OCI-LY3 (cell line): ENCODE measurements around the gene CST4.
"Not testable (repeated sequence)": the region's sequence is repeated elsewhere in the genome, so short reads cannot be mapped to it uniquely, and the experiment has no call there.

ENCODE experiments used
- H2AFZ ChIP-seq: fragments of 200-600, 300-600 bp; shearing (Covaris generic); 2 replicates; pipeline ENCODE4 v1.6.0; 2014; ENCODE audit warnings: antibody characterized with exemption, low read depth, low read length
- H3K27ac ChIP-seq: fragments of 200-600, 300-600 bp; sonication (generic); 2 replicates; pipeline ENCODE4 v1.5.1; 2014; ENCODE audit warnings: mild to moderate bottlenecking, low read length, moderate library complexity, mixed read lengths
- H3K27me3 ChIP-seq: fragments of 200-600, 300-600 bp; sonication (generic); 2 replicates; pipeline ENCODE4 v1.6.1; 2014; ENCODE audit warnings: low read depth, low read length, mixed read lengths
- H3K36me3 ChIP-seq: fragments of 200-600, 300-600 bp; sonication (generic); replicated peaks from 2 replicates; pipeline ENCODE3; 2014; ENCODE audit warnings: low read depth, low read length, mixed read lengths
- H3K4me1 ChIP-seq: fragments of 300-600, 200-600 bp; sonication (generic); 2 replicates; pipeline ENCODE4 v1.6.1; 2014; ENCODE audit warnings: low read length, mixed read lengths
- H3K4me2 ChIP-seq: fragments of 200-600, 300-600 bp; sonication (generic); 2 replicates; pipeline ENCODE4 v1.6.1; 2014; ENCODE audit warnings: low read length, mixed read lengths
- H3K4me3 ChIP-seq: fragments of 300-600, 200-600 bp; sonication (generic); 2 replicates; pipeline ENCODE4 v1.5.1; 2014; ENCODE audit warnings: antibody characterized with exemption, mild to moderate bottlenecking, low read length, moderate library complexity
- H3K79me2 ChIP-seq: fragments of 300-600, 200-600 bp; shearing (Covaris generic); 2 replicates; pipeline ENCODE4 v1.6.1; 2014; ENCODE audit warnings: mild to moderate bottlenecking, low read length, mixed read lengths
- H3K9ac ChIP-seq: fragments of 300-600, 200-600 bp; shearing (Covaris generic); 2 replicates; pipeline ENCODE4 v1.6.0; 2014; ENCODE audit warnings: mild to moderate bottlenecking, low read length, moderate library complexity
- H3K9me3 ChIP-seq: fragments of 200-600, 300-600 bp; shearing (Covaris generic); 2 replicates; pipeline ENCODE4 v1.6.1; 2014; ENCODE audit warnings: low read length, mixed read lengths; ENCODE audit not compliant: insufficient read depth
- H4K20me1 ChIP-seq: fragments of 200-600, 300-600 bp; sonication (generic); 2 replicates; pipeline ENCODE4 v1.6.1; 2016; ENCODE audit warnings: low read length, mixed read lengths; ENCODE audit not compliant: insufficient read depth
- CTCF ChIP-seq: fragments of 200-600, 300-600 bp; sonication (generic); IDR thresholded peaks from 2 replicates; pipeline ENCODE4 v1.5.1; 2014; ENCODE audit warnings: antibody characterized with exemption, low read length, low read depth
- EZH2phosphoT487 ChIP-seq: fragments of 200-600 bp; shearing (Covaris generic); IDR thresholded peaks from 2 replicates; pipeline ENCODE4 v1.6.1; 2018; ENCODE audit warnings: antibody characterized with exemption, mixed run types, low read depth

The CST4 gene

GRCh38 chr20:23636908-23637281 lies 51.9 kb downstream of the CST4 start:
- Histone ChIP-seq H3K36me3 (no peaks in the 10 kb centered on the region), H3K4me2 (no peak overlapping the region), H3K27ac (no peak overlapping the region), H3K9me3 (no peaks in the 10 kb centered on the region), H2AFZ (no peak overlapping the region), H3K4me1 (peaks cover 19% of the 10 kb centered on the region), H3K9ac (no peak overlapping the region), H4K20me1 (no peaks in the 10 kb centered on the region), H3K79me2 (no peaks in the 10 kb centered on the region), H3K4me3 (no peak overlapping the region), H3K27me3 (no peaks in the 10 kb centered on the region; the same call in 1 of the 2 replicates)
- TF ChIP-seq EZH2phosphoT487 (no peak), CTCF (no peak)

- no peak overlapping the region for H3K9ac ChIP-seq
- peaks cover 14% of the 10 kb centered on the region for H3K4me1 ChIP-seq
- H4K20me1 ChIP-seq = no peaks in the 10 kb centered on the region
- H3K79me2 ChIP-seq = no peaks in the 10 kb centered on the region
- no peaks in the 10 kb centered on the region; the same call in 1 of the 2 replicates for H3K27me3 ChIP-seq
- H3K36me3 ChIP-seq = no peaks in the 10 kb centered on the region
- H2AFZ ChIP-seq = no peak overlapping the region
- no peak overlapping the region for H3K4me3 ChIP-seq
- no peak overlapping the region for H3K27ac ChIP-seq
- TF ChIP-seq EZH2phosphoT487 (no peak), CTCF (no peak)
- no peak overlapping the region for H3K4me2 ChIP-seq
- no peaks in the 10 kb centered on the region for H3K9me3 ChIP-seq
Measured at GRCh38 chr20:23636182-23636907, 52.5 kb downstream of the CST4 start.

GRCh38 chr20:23635768-23636090 lies 53.1 kb downstream of the CST4 start:
- not testable (repeated sequence) for H3K79me2 ChIP-seq, H3K4me1 ChIP-seq, H3K4me3 ChIP-seq, H3K36me3 ChIP-seq, H3K4me2 ChIP-seq, H3K27ac ChIP-seq, H3K27me3 ChIP-seq, H3K9ac ChIP-seq, H2AFZ ChIP-seq, H3K9me3 ChIP-seq, H4K20me1 ChIP-seq
